ENCODE results near the gene NEGR1. TPM values are rescaled to one million over a fixed set of nuclear protein-coding genes. Genes with fewer than 3 reads are reported as not detected.

Gene NEGR1
- total RNA-seq, 1 donor: 20.7 TPM

DNA sequence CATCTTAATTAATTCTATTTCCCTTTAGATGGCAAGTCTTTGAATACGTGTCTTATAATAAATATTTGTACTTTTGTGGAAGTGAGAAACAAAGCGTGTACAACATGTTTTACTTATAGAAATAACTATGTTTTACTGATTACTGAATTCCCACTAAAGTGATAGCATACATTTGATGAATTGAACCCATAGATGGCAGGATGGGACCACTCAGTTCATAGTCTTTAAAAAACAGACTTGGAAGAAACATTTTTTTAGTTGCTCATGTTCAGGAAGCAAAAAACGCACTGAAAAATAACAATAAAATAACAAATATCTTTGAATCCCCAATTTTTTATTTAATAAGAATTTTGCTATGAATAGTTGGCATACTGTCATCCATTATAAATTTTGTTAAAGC lies 694.4 kb downstream of the NEGR1 start:
- DNase-seq (ENCODE audit: low read depth): peak; percentile 69
- no peak overlapping the region for H3K4me3 ChIP-seq (ENCODE audit: low read depth, low read length)
- TF ChIP-seq, protein P1, sequence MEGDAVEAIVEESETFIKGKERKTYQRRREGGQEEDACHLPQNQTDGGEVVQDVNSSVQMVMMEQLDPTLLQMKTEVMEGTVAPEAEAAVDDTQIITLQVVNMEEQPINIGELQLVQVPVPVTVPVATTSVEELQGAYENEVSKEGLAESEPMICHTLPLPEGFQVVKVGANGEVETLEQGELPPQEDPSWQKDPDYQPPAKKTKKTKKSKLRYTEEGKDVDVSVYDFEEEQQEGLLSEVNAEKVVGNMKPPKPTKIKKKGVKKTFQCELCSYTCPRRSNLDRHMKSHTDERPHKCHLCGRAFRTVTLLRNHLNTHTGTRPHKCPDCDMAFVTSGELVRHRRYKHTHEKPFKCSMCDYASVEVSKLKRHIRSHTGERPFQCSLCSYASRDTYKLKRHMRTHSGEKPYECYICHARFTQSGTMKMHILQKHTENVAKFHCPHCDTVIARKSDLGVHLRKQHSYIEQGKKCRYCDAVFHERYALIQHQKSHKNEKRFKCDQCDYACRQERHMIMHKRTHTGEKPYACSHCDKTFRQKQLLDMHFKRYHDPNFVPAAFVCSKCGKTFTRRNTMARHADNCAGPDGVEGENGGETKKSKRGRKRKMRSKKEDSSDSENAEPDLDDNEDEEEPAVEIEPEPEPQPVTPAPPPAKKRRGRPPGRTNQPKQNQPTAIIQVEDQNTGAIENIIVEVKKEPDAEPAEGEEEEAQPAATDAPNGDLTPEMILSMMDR (IDR thresholded peaks at IDR 0.05; ENCODE audit: insufficient read depth, low read length): peak; percentile 43

DNA sequence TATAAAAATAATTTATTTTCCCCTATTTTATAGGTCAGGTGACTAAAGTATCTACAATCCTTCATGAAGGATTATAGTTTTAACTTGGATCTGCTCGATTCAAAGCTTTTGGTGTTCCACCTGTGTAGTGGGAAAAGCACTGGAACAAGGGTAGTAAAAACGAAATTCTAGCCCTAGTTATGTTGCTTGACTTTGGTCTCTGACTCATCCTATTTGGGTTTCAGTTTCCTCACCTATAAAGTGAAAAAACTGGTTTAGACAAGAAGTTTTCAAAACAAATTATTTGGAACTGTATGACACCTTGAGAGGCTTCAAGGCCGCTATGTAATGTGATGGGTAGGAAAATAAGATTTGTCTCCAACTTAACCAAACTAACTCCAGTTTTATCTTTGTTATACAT lies 696.3 kb downstream of the NEGR1 start:
- no peak for DNase-seq (ENCODE audit: low read depth)
- H3K4me3 ChIP-seq (ENCODE audit: low read depth, low read length): no peak overlapping the region
- TF ChIP-seq, protein P1 (IDR thresholded peaks at IDR 0.05; ENCODE audit: insufficient read depth, low read length): no peak

DNA sequence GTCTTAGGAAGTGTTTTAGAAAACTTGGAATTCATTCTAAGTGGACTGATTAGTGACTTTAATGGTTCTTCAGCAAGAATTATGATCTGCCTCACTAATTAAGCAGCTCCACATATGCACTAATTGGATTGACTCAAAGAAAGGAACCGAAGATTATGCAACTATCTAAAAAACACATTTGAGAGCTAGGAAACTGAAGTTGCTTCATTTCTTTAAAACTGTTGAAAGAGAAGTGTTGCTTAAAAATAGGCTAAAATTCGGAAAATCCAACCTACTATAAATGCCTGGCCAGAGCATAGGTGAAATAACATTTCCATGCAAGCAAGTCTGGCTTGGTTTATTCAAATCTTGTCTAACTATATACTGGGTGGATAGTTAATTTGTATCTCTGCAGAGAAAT lies 698.6 kb downstream of the NEGR1 start:
- TF ChIP-seq, protein P1 (IDR thresholded peaks at IDR 0.05; ENCODE audit: insufficient read depth, low read length): no peak
- no peak overlapping the region for H3K4me3 ChIP-seq (ENCODE audit: low read depth, low read length)
- DNase-seq (ENCODE audit: low read depth): no peak

DNA sequence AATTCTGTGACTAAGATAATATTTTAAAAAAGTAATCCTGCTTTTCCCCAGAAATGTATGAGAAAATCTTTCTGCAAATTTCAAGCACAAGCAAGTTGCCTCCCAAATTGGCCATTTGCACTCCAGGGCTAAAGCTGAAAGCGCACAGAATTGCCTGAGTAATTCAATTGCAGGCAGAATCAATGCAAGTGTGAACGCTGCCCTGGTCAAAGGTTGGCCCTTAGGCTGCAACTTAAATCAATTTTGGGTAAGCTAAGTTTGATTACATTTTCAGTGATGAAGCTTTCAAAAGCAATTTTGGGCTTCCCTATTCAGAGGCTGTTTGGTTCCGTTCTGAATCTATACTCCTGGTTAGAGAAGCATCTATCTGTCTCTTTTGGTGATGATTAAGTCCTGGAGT lies 699.7 kb downstream of the NEGR1 start:
- TF ChIP-seq, protein P1 (IDR thresholded peaks at IDR 0.05; ENCODE audit: insufficient read depth, low read length): no peak
- no peak for DNase-seq (ENCODE audit: low read depth)
- H3K4me3 ChIP-seq (ENCODE audit: low read depth, low read length): no peak overlapping the region

DNA sequence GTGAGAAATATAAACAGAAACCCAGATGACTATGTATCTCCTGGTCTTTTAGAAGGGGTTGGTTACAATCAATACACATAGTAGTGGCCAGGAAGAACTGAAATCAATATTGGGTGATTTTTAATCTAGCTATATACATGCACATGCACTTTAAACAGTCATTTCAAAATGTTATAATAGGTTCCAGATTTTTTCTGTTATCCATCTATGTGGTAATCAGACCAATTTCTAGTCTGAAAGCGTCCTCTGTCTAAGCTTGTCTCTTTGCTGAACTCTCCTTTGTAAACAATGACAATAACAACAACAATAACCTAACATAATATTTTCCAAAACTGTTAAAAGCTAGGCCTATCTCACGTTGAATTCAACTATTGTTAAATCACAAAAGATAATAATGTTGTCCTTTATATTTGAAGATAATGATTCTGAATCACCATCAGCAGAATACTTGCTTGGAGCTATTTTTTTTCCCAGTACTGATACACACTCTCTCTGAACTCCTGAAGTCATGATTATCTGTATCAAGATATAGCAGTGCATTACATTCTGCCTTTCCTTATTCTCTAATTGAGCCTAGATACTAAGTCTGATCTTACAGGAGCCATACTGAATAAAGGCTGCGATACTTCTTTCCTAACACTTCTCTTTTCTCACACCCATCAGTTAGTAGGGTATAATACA lies 704.7 kb downstream of the NEGR1 start:
- H3K4me3 ChIP-seq (ENCODE audit: low read depth, low read length): no peak overlapping the region
- DNase-seq (ENCODE audit: low read depth): no peak
- TF ChIP-seq, protein P1 (IDR thresholded peaks at IDR 0.05; ENCODE audit: insufficient read depth, low read length): no peak

DNA sequence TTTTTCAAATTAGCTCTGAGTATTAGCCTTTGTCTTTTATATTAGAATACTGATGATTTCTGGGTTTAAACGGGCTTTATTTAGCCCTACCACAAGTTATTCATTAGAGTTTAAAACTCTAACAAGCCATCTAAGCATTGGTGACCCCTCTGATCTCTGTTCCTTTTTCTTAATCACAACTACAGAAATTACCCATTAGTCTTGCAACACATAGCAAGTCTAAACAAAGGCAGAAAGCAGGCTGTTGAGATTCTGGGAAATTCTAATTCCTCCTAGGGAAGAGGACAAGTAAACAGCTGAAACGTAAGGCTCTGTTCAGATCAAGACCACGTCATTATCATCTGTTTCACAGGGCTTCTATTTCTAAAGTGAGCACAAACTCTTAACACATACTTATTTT lies 710.3 kb downstream of the NEGR1 start:
- DNase-seq (ENCODE audit: low read depth): no peak
- no peak overlapping the region for H3K4me3 ChIP-seq (ENCODE audit: low read depth, low read length)
- TF ChIP-seq, protein P1 (IDR thresholded peaks at IDR 0.05; ENCODE audit: insufficient read depth, low read length): no peak

DNA sequence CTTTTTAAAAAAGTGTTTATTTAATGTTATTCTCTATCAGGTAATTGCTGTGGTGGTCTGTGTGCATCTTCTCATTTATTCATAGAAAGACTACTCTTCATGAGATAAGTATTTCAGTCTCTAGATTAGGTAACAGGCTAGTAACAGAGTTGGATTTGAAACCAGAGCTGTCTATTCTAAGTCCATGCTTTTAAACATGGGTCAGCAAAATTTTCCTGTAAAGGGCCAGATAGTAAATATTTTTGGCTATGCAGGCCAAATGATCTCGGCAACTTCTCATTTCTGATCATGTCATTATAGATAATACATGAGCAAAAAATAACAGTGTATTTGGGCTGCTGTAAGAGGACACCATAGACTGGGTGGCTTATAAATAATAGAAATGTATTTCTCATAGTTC lies 715.9 kb downstream of the NEGR1 start:
- no peak for DNase-seq (ENCODE audit: low read depth)
- no peak overlapping the region for H3K4me3 ChIP-seq (ENCODE audit: low read depth, low read length)
- TF ChIP-seq, protein P1 (IDR thresholded peaks at IDR 0.05; ENCODE audit: insufficient read depth, low read length): no peak

Data from fibroblast of the aortic adventitia (primary cell).